HTR-8/SVneo (cell line): Measurements from ENCODE around the gene STAM2.
"Not testable (repeated sequence)": the region's sequence is repeated elsewhere in the genome, so short reads cannot be mapped to it uniquely, and the experiment has no call there.

Source experiments
- DNase-seq: peaks from one replicate; pipeline ENCODE4 v3.0.0; 2011; ENCODE audit warnings: low spot score, mixed read lengths; ENCODE audit not compliant: insufficient read length
- FAIRE-seq: peaks from 2 replicates; lab custom pipeline; 2011; peaks lifted over from hg19 to GRCh38; lab: Jason Lieb, UNC

Gene STAM2

DNA sequence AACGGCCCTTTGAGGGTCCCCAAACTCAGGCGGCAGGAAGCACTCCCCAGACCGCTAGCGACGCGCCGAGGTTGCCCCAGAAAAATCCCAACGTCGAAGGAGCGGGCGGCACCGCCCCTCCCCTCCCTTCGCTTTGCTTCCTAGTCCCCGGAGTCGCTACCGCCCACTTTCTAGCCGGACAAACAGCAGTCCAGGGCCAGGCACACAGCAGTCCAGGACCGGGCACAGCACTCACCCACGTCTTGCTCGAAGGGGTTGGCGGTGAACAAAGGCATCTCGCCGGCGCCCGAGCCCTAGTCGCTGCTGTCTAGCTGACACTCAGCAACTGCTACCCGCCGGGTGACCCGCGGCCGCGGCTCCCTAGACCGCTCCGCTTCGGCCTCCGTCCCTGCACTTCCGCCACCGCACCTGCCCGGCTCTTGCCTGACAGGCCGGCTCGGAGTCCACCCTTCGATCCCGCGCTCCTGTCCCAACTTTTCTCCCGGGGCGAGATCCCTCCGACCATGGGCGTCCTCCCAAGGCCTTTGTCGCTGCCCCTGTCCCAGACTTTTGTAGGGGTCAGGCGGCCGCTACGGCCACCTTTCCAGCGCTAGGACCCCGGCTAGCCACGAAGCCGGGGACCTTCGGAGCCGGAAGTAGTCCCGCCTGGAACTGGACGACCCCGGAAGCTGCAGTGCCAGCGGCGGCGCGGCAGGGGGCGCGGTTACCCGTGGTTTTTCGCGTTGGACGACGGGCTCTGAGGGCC is at the start of gene STAM2:
STAM2 (minus strand) TSS at position 396 of the 745 bp plus-strand sequence; CDS start at position 275, 121 bp downstream.
- peak; percentile 93 for DNase-seq
- peak; percentile 74 for FAIRE-seq

DNA sequence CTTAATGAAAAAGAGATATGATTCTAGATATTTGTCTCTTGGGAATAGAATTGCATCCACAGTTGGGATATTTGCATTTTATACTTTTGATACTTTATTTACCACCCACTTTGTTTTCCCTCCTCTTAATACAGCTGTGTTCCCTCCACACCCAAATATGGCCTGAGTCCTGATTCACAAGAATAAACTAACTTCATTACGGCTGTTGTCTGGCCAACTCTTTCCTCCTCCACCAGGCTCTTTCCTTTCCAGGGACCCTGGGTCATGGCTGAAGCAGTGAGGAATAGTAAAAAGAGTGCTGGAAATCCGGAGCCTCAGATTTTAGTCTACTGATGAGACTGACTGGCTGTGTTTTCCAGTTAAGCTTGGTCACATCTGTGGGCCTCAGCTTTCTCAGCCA is 48.4 kb upstream of the STAM2 start:
- FAIRE-seq: no peak
- DNase-seq: no peak

DNA sequence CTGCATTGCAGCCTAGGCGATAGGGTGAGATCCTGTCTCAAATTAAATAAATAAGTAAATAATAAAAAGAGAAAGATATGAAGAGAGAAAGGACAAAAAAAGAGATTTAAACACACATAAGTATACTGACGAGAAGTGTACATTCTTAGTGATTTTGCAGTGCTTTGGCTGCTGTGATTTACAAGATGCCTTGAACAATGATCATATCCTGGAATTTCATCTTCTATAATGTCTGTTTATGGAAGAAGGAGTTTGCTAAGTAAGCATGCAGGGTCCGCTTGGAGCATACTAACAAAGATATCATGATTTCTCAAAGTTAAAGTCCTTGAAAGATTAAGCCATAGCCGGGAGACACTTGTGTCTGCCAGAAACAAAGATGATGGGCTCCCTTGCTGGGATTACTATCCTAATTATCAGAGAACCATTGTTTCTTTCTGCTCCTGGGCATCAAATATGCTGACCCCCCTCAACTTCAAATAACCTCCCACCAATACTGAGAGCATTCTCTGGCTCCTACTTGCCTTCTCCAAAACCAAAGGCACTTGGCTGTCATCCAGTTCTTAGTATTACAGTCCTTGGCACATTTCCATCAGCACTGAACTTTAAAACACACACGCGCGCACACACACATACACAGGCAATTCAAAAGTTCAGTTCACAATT is 47.5 kb upstream of the STAM2 start:
- no peak for FAIRE-seq

DNA sequence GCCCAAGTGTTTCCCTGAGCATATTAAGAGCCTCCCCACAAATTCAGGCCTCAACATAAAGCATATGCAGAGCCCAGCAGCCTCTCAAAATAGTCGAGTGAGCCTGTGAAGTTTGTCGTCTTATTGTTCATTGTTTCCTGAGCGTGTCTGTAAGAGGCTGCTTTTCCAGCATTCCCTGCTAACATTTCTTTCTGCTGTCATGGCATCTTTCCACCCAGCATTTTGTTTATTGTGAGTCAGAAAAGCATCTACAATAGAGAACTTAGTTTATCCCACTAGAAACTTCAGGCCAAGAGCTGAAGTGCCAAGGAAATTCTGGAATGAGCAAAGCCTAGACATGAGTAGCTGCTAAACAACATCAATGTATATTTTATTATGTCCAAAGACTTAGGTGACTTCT is 46.3 kb upstream of the STAM2 start:
- DNase-seq (no peak), FAIRE-seq (no peak)

More for the DNA sequence above, 47.5 kb upstream of the STAM2 start:
- DNase-seq: peak; percentile 32

DNA sequence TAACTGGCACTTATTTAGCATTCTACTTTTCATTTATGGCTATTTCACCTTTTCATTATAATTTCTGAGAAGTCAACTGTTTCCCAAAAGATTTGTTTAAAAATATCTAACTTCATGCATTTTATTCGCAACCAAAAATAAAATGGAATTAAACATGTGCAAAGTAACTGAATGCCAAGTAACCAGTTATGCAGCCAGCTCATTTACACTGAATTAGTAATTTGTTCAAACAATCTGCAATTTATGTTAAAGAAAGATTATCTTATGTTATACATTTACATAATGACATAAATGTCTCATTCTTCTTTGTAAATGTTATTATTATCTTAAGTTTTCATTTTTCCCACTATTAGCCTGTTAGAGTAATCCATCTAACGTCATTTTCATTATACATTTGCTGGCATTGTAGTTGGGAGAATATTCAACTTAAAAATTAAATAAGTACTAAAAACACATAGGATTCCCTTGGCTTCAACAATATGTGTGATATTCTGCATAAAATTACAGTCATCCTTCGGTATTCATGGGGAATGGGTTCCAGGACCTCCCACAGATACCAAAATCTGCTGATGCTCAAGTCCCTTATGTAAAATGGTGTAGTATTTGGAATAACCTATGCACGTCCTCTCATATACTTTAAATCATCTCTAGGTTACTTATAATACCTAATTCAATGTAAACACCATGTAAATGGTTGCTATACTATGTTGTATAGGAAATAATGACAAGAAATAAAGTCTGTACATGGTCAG is 43.7 kb upstream of the STAM2 start:
- DNase-seq (no peak), FAIRE-seq (no peak)

DNA sequence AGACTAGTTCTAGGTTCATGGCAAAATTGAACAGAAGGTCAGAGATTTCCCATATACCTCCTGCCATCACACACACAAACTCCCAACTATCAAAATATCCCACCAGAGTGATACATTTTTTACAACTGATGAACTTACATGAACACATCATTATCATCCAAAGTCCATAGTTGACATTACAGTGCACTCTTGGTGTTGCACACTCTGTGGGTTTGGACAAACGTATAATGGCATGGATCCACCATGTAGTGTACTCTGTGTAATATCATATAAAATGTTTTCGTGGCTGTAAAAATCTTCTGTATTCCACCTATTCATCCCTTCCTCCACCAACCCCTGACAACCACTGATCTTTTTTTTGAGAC is 25.9 kb upstream of the STAM2 start:
- no peak for DNase-seq
- no peak for FAIRE-seq

DNA sequence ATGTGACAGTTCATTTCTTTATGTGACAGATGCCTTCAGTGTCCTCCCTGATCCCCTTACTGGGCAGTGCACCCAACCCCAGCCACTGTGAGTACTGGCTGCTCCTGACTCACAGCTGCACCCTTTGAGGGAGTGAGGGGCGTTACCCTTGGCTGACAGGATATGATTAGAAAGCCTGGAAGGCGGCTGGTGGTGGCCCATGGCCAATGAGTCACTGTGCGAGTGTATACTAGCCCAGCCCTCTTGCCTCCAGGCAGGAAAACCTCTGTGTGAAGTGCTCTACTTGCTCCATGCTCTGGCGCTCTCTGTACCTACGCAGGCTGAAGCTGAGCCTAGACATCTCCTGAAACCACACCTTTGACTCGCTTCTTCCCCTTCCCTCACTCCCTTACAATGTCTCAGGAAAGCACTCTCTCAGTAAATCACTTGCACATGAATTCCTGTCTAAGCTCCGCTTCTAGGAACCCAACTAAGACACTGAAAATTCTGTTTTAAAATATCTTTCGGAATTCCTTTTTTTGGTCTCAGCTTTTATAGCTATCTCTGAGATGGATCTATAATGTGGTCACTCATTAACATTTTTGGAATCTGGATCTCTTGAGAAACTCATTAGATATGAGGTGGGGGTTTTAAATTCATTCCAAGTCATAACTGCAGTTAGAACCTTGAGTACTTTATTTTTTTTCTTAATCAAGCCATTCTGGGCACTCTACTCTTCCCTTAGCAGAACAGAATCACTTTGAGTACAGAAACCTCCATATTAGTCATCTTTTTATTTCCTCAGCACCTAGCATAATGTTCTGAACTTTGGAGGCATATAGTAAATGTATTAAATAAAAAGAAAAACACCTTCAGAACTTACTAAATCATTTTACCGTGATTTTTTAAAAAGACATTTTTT is 25.3 kb upstream of the STAM2 start:
- FAIRE-seq (peak; percentile 83), DNase-seq (peak; percentile 83)

DNA sequence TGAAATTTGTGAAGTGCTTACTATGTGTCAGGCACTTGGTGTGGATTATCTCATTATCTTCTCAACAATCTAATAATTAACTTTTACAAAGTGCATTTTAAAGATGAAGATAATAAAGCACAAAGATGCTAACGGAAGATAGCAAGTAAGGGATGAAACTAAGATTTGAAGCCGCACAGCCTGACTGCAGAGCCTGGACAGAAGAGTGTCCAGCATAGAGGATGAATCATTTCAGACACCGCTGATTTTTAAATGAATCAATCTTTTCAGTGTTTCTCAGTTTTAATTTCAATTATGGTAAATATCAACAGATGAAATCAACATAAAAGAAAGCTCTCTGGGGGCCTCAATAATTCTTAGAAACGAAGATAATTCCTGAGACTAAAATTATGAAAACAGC is 24.5 kb upstream of the STAM2 start:
- no peak for FAIRE-seq
- no peak for DNase-seq

DNA sequence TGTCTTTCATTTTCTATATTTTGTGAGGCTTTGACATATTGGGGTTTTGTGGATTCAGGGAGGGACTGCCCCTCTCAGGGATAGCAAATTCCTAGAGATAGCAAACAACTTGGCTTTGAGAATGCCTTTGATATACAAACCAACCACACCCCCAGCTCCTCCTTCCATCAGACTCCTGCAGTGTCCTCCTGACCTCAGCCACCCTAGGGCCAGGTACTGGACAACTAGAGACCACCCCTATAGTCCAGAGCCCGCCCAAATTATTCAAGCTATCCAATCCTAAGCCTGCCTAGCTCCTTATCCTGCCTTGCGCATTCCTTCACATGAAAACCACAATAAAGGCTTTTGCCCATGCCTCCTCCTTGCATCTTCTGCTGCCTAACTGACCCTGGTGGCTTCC is 22.9 kb upstream of the STAM2 start:
- FAIRE-seq (no peak), DNase-seq (no peak)

DNA sequence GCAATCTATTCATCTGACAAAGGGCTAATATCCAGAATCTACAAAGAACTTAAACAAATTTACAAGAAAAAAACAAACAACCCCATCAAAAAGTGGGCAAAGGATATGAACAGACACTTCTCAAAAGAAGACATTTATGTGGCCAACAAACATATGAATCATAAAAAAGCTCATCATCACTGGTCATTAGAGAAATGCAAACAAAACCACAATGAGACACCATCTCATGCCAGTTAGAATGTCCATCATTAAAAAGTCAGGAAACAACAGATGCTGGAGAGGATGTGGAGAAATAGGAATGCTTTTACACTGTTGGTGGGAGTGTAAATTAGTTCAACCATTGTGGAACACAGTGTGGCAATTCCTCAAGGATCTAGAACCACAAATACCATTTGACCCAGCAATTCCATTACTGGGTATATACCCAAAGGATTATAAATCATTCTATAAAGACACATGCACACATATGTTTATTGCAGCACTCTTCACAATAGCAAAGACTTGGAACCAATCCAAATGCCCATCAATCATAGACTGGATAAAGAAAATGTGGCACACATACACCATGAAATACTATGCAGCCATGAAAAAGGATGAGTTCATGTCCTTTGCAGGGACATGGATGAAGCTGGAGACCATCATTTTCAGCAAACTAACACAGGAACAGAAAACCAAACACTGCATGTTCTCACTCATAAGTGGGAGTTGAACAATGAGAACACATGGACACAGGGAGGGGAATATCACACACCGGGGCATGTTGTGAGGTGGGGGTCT is 22.1 kb upstream of the STAM2 start:
- FAIRE-seq, DNase-seq: not testable (repeated sequence)

DNA sequence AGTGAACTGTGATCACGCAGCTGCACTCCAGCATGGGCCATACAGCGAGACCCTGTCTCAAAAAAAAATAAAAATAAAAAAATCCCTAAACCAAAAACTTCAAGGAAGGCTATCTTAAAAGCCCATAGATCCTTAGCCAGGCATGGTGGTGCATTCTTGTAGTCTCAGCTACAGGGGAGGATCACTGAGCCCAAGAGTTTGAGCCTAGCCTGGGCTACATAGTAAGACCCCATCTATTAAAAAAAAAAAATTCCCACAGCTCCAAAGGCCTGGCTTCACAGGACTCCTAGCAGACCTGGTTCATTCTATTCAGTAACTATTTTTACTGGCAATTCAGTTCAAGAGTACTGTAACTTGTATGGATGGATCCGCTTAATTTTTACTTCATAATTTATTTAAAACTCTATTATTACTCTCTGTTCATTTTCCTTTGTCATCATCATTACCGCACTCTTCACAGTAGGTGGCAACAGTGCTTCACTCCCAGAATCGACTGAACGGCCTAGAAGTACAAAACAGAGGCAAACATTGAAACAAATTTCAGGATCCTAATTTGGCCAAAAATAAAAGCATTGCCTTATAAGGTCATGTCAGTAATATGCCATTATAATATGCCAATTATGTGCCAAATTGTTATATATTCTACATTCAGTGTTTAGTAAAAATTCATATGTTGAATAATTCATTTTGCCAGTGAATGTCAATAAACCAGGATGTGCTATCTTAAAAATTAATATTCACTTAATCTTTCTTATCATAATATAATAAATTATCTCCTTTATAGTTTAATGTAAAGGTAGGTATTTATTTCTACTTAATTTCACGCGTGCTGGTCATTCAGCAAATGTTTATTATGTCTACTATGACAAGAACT is 14.3 kb upstream of the STAM2 start:
- FAIRE-seq (no peak), DNase-seq (peak; percentile 33)

DNA sequence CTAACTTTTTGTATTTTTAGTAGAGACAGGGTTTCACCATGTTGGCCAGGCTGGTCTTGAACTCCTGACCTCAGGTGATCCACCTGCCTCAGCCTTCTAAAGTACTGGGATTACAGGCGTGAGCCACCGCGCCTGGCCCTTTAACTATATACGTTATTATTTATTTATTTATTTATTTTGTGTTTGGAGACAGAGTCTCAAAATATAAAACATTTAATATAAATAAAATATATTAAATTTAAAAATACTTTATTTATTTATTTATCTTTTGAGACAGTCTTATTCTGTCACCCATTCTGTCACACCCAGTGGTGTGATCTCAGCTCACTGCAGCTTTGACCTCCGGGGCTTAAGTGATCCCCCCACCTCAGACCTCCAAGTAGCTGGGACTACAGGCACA is 11.2 kb upstream of the STAM2 start:
- DNase-seq, FAIRE-seq: not testable (repeated sequence)

DNA sequence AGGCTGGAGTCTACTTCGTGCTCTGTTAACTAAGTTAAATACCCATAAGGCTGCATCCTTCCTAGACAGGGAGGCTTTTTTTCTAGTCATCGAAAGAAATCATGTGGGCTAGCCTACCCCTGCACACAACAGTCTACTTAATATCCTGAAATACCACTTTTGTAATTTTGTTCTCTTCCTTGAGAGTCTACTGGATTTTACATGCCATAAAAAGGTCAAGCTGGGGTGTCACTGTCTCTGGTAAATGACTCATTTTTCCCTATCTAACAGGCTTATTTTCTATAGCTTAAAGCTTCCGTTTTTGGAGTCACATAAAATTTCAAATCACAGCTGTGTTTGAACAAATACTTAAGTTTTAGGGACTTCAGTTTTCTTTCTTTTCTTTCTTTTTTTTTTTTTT is 10.7 kb upstream of the STAM2 start:
- FAIRE-seq (no peak), DNase-seq (no peak)

DNA sequence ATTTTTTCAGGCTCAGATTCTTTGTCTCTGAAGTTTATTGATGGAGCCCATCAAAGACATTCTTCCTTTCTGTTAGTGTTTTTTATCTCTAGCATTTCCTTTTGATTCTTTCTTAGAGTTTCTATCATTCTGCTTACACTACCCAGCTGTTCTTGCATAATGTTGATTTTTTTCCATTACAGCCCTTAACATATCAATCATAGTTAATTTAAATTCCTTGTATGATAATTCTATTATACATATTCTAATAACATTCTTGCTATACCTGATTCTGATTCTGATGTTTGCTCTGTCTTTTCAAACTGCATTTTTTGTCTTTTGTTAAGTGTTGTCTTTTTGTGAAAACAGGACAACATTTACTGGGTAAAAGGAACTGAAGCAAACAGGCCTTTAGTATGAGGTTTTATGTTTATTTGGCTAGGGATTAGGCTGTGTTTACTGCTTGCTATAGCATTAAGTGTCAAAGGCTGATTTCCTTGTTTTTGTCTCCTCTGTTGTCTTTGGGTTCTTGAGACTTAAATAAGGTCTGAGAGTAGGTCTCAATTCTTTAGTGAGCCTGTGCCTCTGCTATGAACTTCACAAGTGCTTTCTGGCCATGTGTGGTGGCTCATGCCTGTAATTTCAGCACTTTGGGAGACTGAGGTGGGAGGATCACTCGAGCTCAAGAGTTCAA is 8.0 kb upstream of the STAM2 start:
- FAIRE-seq: no peak
- DNase-seq: no peak

DNA sequence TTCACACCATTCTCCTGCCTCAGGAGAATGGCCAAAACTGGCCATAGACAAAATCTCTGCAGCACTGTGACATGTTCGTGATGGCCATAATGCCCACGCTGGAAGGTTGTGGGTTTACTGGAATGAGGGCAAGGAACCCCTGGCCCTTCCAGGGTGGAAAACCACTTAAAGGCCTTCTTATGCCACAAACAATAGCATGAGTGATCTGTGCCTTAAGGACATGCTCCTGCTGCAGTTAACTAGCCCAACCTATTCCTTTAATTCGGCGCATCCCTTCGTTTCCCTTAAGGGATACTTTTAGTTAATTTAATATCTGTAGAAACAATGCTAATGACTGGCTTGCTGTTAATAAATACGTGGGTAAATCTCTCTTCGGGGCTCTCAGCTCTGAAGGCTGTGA is 2.1 kb upstream of the STAM2 start:
- not testable (repeated sequence) for DNase-seq, FAIRE-seq

DNA sequence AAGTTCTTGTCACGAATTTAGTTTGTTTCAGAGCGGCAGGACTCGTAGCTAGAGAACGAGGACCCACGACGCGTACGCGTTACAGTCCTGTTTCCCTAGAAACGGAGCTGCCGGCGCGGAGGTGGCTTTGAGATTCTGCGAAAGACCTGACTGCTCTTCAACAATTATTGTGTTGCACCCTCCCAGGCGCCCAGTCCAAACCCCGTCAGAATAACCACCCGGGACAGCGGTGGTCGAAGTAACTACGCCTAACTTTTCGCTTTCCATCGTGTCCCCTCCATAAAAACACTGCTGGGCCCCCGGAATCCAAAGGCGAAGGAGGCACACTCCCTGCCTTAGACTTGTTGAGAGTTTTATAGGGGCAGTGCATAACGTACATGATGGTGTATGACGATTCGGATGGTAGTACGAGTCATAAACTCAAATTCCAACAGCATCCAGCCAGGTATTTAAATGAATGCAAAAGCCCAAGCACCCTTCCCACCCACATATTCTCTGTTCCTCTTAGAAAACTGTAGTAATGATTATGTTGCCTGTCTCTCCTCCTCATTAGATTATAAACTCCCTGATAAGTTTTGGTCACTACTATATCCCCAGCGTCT is 651 bp upstream of the STAM2 start:
- peak; percentile 26 for DNase-seq
- no peak for FAIRE-seq

DNA sequence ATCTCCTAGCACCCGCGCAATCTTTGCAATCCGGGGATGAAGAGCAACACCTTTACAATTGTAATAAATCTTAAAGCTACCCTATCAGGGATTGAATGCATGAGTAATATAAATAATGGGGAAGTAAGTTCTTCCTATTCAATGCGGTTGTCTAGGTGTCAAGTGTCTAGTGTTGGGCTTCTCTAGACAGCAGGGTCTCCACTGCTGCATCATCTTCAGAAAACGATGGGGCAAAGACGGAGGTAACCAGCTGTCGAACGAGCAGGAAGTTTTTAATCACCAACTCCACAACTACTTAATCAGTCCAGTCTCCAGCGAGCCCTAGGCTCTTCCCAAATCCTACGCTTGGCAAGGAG is 573 bp downstream of the STAM2 start:
- FAIRE-seq: no peak
- no peak for DNase-seq

DNA sequence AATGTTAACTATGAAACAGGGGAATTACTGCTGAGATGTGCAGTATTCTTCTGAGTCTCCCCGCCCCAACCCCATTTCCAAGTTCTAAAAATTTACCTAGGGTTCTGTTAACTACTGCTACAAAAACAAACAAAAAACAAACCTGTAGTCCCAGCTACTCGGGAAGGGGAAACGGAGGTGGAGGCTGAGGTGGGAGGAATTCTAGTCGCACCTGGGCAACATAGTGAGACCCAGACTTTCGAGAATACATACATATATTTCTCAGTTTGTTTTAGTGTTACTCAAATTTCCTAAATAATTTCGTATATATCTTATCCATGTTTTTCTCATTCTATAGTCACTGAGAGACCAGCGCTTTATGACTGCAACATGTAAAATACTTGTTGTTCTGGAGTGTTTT is 989 bp downstream of the STAM2 start:
- FAIRE-seq: no peak
- DNase-seq: no peak
